Calu3 (cell line): ENCODE results near the gene NCAM2. TPM values are rescaled to one million over a fixed set of nuclear protein-coding genes. Genes with fewer than 3 reads are reported as not detected.

Experiments used
- BruUV-seq: library from RNA; stranded (reverse); fragments of 400-500 nt; replicated peaks from 2 replicates; lab custom pipeline; 2021; lab: Mats Ljungman, UMichigan
- CTCF ChIA-PET: fragments of 300-600 bp; sonication (Branson Sonifier 250); formaldehyde crosslinking; loops from one replicate; lab custom pipeline; 2022; ENCODE audit warnings: antibody characterized with exemption; lab: Charles Lee
- DNase-seq: peaks from one replicate; pipeline ENCODE4 v3.0.0; 2022
- H3K27ac Mint-ChIP-seq: one replicate; pipeline ENCODE4 v1.8.0; 2022; ENCODE audit warnings: mixed read lengths; ENCODE audit not compliant: unreplicated experiment
- H3K27me3 Mint-ChIP-seq: one replicate; pipeline ENCODE4 v1.8.0; 2022; ENCODE audit warnings: mixed read lengths; ENCODE audit not compliant: unreplicated experiment
- H3K36me3 Mint-ChIP-seq: one replicate; pipeline ENCODE4 v1.8.0; 2022; ENCODE audit warnings: mild to moderate bottlenecking, moderate library complexity, mixed read lengths; ENCODE audit not compliant: insufficient read depth, unreplicated experiment
- H3K4me1 Mint-ChIP-seq: one replicate; pipeline ENCODE4 v1.8.0; 2022; ENCODE audit warnings: mild to moderate bottlenecking, low read depth, mixed read lengths; ENCODE audit not compliant: unreplicated experiment
- H3K4me3 Mint-ChIP-seq: one replicate; pipeline ENCODE4 v1.8.0; 2022; ENCODE audit warnings: mild to moderate bottlenecking, low read depth, moderate library complexity, mixed read lengths; ENCODE audit not compliant: unreplicated experiment
- H3K9me3 Mint-ChIP-seq: one replicate; pipeline ENCODE4 v1.8.0; 2022; ENCODE audit warnings: low read depth, mixed read lengths; ENCODE audit not compliant: unreplicated experiment
- CTCF ChIP-seq: fragments of 200-600 bp; IDR thresholded peaks from one replicate; pipeline ENCODE4 v1.8.0; 2022; ENCODE audit warnings: antibody characterized with exemption; ENCODE audit not compliant: unreplicated experiment
- intact Hi-C: fragments of 100-400 bp; cut with micrococcal nuclease; formaldehyde crosslinking; loops from one replicate; pipeline ENCODE4 v1.10.0; 2022; ENCODE audit not compliant: unreplicated experiment
- total RNA-seq: library from RNA; stranded (reverse); gene quantifications from 2 replicates; pipeline ENCODE4 v1.2.3, GENCODE V29; 2022

The NCAM2 gene
- total RNA-seq, 1 experiment from 2014 or later, result not detected

DNA sequence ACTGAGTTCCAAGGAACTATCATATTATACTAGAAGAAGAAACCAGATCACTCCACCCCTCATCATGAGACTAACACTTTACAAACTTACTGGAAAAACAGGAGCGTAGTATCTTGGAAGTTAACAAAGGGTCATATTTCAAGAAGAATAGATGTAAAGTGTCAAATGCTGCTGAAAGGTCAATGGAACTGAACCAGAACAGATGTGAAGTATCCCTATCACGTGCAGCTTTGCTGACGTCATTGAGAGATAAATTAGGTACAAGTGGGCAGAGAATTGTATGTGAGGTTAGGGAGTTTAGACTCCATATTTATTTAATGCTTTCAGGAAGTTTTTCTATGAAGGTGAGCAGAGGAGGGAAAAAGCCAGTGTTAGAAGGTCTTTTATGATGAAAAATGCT, 483.0 kb downstream of the NCAM2 start:
- H3K4me1 Mint-ChIP-seq, result no peaks in the 10 kb centered on the region
- no TSS peak for BruUV-seq
- intact Hi-C loops, result no loop called here
- no peaks in the 10 kb centered on the region for H3K27me3 Mint-ChIP-seq
- H3K27ac Mint-ChIP-seq, result no peak overlapping the region
- no peak for DNase-seq
- no peaks in the 10 kb centered on the region for H3K36me3 Mint-ChIP-seq
- CTCF ChIA-PET, result no interaction called here
- no peak overlapping the region for H3K4me3 Mint-ChIP-seq
- H3K9me3 Mint-ChIP-seq, result peaks cover 5% of the 10 kb centered on the region
- no peak for TF ChIP-seq CTCF

- no peaks in the 10 kb centered on the region for H3K36me3 Mint-ChIP-seq
- DNase-seq, result no peak
- no peak overlapping the region for H3K27ac Mint-ChIP-seq
- H3K9me3 Mint-ChIP-seq, result peaks cover 15% of the 10 kb centered on the region
- intact Hi-C loops, result no loop called here
- CTCF ChIA-PET, result no interaction called here
- no TSS peak for BruUV-seq
- no peaks in the 10 kb centered on the region for H3K4me1 Mint-ChIP-seq
- no peaks in the 10 kb centered on the region for H3K27me3 Mint-ChIP-seq
- H3K4me3 Mint-ChIP-seq, result no peak overlapping the region
- no peak for TF ChIP-seq CTCF
Measured at GRCh38 chr21:21508859-21509258, 510.6 kb downstream of the NCAM2 start.

DNA sequence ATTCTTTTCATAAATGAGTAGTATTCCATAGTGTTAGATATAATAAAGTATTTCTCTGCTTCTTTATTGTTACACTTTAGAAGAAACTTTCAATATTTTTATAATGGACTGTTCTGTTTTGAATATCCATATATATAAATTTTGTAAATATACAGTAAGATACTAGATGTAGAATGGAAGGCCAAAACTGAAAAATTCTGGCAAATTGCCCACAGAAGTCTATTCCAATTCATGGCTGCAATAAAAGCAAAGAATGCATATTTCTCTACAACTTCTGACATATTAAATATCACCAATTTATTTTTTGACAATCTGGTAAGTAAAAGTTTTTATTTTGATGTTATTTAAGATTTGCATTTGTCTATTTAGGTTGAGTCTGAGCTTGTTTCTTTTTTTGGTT, 532.5 kb downstream of the NCAM2 start:
- CTCF ChIA-PET, result no interaction called here
- TF ChIP-seq CTCF, result no peak
- Mint-ChIP-seq H3K9me3 (peaks cover 4% of the 10 kb centered on the region), H3K27ac (no peak overlapping the region), H3K4me3 (no peak overlapping the region), H3K27me3 (no peaks in the 10 kb centered on the region), H3K4me1 (no peaks in the 10 kb centered on the region), H3K36me3 (no peaks in the 10 kb centered on the region)
- BruUV-seq, result no TSS peak
- intact Hi-C loops, result no loop called here
- no peak for DNase-seq

- Mint-ChIP-seq H3K27me3 (no peaks in the 10 kb centered on the region), H3K27ac (no peak overlapping the region), H3K9me3 (peaks cover 7% of the 10 kb centered on the region), H3K4me1 (no peaks in the 10 kb centered on the region), H3K4me3 (no peak overlapping the region), H3K36me3 (no peaks in the 10 kb centered on the region)
- intact Hi-C loops, result no loop called here
- BruUV-seq, result no TSS peak
- DNase-seq, result no peak
- TF ChIP-seq CTCF, result no peak
- CTCF ChIA-PET, result no interaction called here
Measured at GRCh38 chr21:21547368-21547953, 549.3 kb downstream of the NCAM2 start.
